GM12875 (cell line): ENCODE measurements around the gene CD8B2.
"Not testable (repeated sequence)": the region's sequence is repeated elsewhere in the genome, so short reads cannot be mapped to it uniquely, and the experiment has no call there.

Source experiments
- H3K4me3 ChIP-seq: one replicate; pipeline ENCODE4 v1.5.1; 2011; ENCODE audit warnings: low read depth, low read length, control low read depth
- TF ChIP-seq, protein P1 (sequence below): IDR thresholded peaks from 2 replicates; pipeline ENCODE4 v1.5.1; 2011; ENCODE audit warnings: low read depth, mild to moderate bottlenecking, control low read depth, inconsistent platforms, low read length, moderate library complexity, borderline replicate concordance; ENCODE audit not compliant: insufficient read depth

CD8B2 gene

DNA sequence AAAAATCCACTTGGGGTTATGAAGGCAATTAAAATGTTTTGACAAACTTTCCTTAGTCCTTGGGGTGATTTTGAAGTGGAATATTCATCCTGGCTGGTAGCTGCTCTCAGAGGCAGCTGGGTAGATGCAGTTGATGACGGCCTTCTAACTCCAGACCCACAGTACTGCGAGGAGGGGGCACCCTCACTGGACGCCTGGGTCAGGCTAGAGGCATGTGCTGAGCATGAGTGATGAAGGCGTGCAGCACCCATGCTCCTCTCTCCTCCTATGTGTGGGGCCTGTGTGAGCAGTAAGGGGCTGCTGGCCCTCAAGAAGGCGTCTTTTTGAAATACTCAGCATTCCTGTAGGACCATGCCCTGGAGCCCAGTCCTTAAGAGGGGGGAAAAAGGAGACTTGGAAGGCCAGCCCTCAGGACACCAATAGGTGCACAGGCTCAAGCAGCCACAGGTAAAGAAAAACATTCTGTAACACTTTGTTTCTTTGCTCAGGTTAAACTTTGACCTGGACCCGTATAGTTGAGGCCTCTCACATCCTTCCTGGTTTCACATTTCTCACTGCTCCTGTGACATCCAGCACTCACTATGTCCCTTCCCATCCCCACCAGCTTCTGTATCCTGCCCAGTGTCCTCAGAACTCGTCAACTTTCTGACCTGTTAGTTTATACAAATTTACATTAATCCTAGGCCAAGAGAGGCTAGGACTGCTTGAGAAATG is 64.4 kb downstream of the CD8B2 start:
- no peak overlapping the region for H3K4me3 ChIP-seq
- TF ChIP-seq, protein P1, sequence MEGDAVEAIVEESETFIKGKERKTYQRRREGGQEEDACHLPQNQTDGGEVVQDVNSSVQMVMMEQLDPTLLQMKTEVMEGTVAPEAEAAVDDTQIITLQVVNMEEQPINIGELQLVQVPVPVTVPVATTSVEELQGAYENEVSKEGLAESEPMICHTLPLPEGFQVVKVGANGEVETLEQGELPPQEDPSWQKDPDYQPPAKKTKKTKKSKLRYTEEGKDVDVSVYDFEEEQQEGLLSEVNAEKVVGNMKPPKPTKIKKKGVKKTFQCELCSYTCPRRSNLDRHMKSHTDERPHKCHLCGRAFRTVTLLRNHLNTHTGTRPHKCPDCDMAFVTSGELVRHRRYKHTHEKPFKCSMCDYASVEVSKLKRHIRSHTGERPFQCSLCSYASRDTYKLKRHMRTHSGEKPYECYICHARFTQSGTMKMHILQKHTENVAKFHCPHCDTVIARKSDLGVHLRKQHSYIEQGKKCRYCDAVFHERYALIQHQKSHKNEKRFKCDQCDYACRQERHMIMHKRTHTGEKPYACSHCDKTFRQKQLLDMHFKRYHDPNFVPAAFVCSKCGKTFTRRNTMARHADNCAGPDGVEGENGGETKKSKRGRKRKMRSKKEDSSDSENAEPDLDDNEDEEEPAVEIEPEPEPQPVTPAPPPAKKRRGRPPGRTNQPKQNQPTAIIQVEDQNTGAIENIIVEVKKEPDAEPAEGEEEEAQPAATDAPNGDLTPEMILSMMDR = no peak

DNA sequence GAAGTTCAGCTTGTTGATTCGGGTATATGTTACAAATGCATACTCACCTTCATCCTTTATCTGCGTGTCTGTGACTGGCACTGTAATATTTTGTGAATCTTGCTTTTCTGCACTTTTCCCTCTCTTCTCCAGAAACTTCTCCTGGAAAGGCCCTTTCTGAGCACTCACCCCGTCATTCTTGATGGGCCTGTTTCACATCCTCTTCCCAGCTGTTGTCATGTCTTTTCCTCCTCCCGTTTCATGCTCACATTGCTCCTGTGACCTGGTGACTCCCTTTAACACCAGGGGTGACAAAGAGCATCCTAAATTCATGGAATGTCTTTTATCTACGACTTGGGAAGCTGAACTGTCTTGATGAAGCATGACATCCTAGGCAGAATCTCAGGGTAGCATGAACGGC is 65.8 kb downstream of the CD8B2 start:
- no peak overlapping the region for H3K4me3 ChIP-seq
- TF ChIP-seq, protein P1 = no peak

DNA sequence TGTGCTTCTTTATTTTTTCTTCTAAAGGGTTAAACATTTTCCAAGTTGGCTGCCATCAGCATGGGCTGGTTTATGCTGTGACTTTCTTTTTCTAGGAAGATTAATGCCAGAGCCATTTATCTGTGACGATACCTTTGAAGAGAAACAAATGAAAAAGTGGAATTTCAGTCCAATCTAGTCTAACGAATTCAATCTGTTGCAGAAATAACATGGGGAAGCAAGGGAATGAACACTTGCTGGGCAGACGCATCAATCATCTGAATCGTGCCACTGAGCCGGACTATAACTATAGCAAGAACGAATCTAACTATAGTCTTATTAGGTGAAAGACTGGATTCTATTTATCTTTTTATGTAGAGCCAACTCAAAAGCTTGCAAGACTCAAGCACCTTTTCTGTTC is 66.2 kb downstream of the CD8B2 start:
- no peak overlapping the region for H3K4me3 ChIP-seq
- TF ChIP-seq, protein P1 = no peak

DNA sequence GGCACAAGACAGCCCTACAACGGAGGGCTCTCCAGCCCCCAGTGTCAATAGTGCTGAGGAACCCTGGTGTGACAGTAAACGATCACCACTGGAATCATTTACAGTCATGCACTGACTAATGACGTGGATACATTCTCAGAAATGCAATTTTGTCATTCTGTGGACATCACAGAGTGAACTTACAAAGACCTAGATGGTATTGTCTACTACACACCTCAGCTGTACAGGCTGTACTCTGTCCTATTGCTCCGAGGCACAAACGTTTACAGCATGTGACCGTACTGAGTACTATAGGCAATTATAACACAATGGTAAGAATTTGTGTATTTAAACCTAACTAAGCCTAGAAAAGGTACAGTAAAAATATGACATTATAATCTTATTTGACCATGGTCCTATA is 67.2 kb downstream of the CD8B2 start:
- TF ChIP-seq, protein P1 = no peak
- no peak overlapping the region for H3K4me3 ChIP-seq

DNA sequence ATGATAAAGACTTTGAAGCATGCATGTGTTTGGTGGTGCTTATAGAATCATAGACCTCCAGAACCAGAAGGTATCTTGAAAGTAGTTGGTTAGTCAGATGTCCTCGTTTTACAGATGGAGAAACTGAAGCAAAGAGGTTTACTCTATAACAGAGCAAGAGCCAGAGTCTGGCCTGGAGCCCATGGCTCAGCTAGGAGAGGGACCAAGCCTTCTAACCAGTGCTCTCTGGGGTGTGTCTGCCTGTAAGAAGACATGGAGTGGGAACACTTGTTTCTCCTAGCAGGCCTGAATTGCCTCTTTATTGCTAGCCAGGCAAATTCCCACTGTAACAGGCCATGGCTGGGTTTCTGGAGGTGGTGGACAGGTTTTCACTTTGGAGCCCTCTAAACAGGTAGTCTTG is 67.9 kb downstream of the CD8B2 start:
- H3K4me3 ChIP-seq = no peak overlapping the region
- TF ChIP-seq, protein P1 = no peak

DNA sequence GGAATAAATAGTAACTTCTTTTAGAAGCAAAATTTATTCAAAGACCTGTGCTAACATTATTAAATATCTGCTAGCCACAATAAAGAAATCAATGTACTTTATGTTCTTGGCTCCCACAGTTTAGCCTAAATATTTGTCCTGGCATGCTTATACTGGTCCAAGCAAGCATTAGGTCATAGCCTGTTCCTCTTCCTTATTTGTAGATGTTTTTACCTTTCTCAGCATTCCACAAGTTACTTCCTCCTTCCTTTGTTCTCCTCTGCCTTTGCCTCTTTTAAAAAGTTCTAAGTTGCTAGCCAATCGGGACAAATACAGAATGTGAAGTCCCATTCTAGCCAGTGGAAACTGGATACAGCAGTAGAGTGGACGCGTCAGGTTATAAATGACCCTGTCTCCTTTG is 72.6 kb downstream of the CD8B2 start:
- not testable (repeated sequence) for H3K4me3 ChIP-seq

DNA sequence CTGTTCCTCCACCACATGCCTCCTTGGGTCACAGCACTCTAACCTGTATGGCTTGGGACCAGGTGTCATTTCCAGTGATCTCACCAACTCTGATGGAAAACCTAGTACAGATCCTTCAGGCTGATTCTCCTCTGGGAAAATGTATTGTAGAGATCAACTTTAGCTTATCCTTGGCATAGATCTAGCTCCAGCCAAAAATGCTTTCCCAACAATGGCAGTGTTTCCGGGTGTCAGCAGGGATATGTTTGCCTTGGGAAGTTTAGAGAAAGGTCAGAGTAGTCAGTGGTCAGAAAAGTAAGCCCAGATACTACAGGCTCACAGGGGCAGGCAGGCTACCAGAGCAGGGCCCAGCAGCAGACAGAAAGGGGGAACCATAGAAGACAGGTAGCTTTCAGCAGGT is 73.6 kb downstream of the CD8B2 start:
- TF ChIP-seq, protein P1 = no peak
- H3K4me3 ChIP-seq = no peak overlapping the region
